Measurements from ENCODE around the gene PCBP3. TPM values are rescaled to one million over a fixed set of nuclear protein-coding genes. Genes with fewer than 3 reads are reported as not detected.

Gene PCBP3
- total and polyA plus RNA-seq, 10 of the 15 experiments (the other 5 are each of a cell fraction or from before 2014, with no cell fraction given) = 0.09 to 1.3 (median 0.46) TPM; not detected in 3

DNA sequence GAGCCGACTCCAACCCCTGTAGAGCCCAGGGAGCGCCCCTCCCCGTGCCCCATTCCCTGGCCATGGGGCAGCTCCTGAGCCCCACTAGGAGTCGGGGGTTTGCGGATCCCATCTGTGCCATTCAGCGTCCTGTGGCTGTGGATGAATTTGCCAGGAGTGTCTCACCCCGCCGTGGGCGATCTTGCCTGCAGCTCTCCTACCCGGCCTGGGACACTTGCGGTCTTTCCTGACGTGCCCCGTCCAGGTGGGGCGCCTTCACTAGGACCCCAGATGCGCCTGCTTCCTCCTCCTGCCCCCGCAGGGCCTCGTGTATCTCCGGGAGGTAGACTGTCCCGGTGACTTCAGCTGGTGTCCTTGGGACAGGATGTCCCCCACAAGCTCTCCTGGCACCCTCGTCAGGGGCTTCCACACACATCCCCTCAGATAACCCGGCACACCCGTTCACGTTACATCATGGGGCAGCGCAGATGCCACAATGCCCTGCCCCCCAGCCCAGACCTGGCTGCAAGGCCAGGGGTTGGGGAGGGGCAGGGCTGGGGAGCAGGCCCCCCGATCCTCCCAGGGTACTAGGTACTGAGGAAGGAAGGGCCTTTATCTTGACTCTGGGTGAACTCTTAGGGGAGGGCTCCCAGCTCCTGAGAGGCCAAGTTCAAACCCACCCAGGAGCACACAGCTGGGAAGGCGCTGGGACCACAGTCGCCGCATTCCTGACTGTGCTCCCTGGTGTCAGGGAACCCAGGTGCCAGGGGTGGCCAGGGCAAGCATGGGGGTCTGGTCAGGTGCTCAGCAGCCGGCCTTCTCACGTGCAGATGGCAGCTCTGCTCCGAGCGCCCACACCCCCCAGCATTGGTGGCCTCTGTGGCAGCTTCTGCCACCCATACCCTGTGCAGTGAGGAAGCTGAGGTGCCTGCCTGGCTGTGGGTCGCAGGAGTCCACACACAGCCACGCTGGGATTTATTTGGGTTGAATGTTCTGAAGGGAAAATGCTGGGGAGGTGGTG is 284.6 kb downstream of the PCBP3 start:
- Histone ChIP-seq H2AFZ (ENCODE audit: control insufficient read depth, low read depth, low read length) (no peak overlapping the region), H3K4me2 (ENCODE audit: control insufficient read depth, insufficient read depth) (no peak overlapping the region), H3K27me3 (replicated peaks in 1 of 2; ENCODE audit: control insufficient read depth in 2 of 2, insufficient read depth in 2 of 2, low read length in 1 of 2) (no peaks in the 10 kb centered on the region; a peak in 1 of 4 replicates), H3K79me2 (ENCODE audit: control insufficient read depth, insufficient read depth, low read length) (no peaks in the 10 kb centered on the region), H3K4me3 (no peak overlapping the region), H4K20me1 (ENCODE audit: control insufficient read depth, insufficient read depth) (no peaks in the 10 kb centered on the region), H3K27ac (ENCODE audit: control insufficient read depth, insufficient read depth) (no peak overlapping the region), H3K9me3 (replicated peaks; ENCODE audit: control insufficient read depth, insufficient read depth, low read length) (no peaks in the 10 kb centered on the region; the same call in 2 of the 3 replicates), H3K36me3 (ENCODE audit: control insufficient read depth in 2 of 2, insufficient read depth in 2 of 2, low read length in 1 of 2) (no peaks in the 10 kb centered on the region), H3K9ac (ENCODE audit: control insufficient read depth, insufficient read depth, low read length) (no peak overlapping the region), H3K4me1 (ENCODE audit: control insufficient read depth, insufficient read depth, low read length) (no peaks in the 10 kb centered on the region)
- ATAC-seq (no peak), FAIRE-seq (no peak), DNase-seq (ENCODE audit: low read depth, low spot score) (no peak)
- WGBS (ENCODE audit: insufficient coverage, insufficient replicate concordance, low lambda C conversion rate, missing lambda C conversion rate) = 46% methylated on average over 34 of the region's 34 CpGs
- SMC1A ChIA-PET (ENCODE audit: uncharacterized antibody, unreplicated experiment) = no interaction called here
- in situ Hi-C loops (cut with MboI) (no loop called here), intact Hi-C loops (cut with micrococcal nuclease; ENCODE audit: unreplicated experiment) (no loop called here)
- POLR2A ChIA-PET = no interaction called here
- TF ChIP-seq NR2C1 (IDR thresholded peaks at IDR 0.05) (no peak), POLR2A (IDR thresholded peaks at IDR 0.05; ENCODE audit: low read depth, low read length) (no peak), JUNB (IDR thresholded peaks at IDR 0.05) (no peak)
- TF ChIP-seq, protein P1, sequence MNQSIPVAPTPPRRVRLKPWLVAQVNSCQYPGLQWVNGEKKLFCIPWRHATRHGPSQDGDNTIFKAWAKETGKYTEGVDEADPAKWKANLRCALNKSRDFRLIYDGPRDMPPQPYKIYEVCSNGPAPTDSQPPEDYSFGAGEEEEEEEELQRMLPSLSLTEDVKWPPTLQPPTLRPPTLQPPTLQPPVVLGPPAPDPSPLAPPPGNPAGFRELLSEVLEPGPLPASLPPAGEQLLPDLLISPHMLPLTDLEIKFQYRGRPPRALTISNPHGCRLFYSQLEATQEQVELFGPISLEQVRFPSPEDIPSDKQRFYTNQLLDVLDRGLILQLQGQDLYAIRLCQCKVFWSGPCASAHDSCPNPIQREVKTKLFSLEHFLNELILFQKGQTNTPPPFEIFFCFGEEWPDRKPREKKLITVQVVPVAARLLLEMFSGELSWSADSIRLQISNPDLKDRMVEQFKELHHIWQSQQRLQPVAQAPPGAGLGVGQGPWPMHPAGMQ (IDR thresholded peaks at IDR 0.05; ENCODE audit: borderline replicate concordance) = no peak
- CTCF ChIA-PET = no interaction called here
- BruUV-seq (replicated peaks) = no TSS peak
- RAD21 ChIA-PET (ENCODE audit: unreplicated experiment) = no interaction called here

GRCh38 chr21:45929449-45929848 is 285.9 kb downstream of the PCBP3 start:
- no peaks in the 10 kb centered on the region for H4K20me1 ChIP-seq (ENCODE audit: control insufficient read depth, insufficient read depth)
- no peaks in the 10 kb centered on the region for H3K79me2 ChIP-seq (ENCODE audit: control insufficient read depth, insufficient read depth, low read length)
- no peak overlapping the region for H3K27ac ChIP-seq (ENCODE audit: control insufficient read depth, insufficient read depth)
- H3K4me3 ChIP-seq = no peak overlapping the region
- H2AFZ ChIP-seq (ENCODE audit: control insufficient read depth, low read depth, low read length) = no peak overlapping the region
- TF ChIP-seq ELK1 (IDR thresholded peaks at IDR 0.05; ENCODE audit: low read depth, low read length) = no peak
- no peak for TF ChIP-seq IKZF1 (conservative IDR thresholded peaks at IDR 0.05)
- TF ChIP-seq POU2F2 (IDR thresholded peaks at IDR 0.05; ENCODE audit: borderline replicate concordance, low read depth, low read length) = no peak
- TF ChIP-seq, protein P2, sequence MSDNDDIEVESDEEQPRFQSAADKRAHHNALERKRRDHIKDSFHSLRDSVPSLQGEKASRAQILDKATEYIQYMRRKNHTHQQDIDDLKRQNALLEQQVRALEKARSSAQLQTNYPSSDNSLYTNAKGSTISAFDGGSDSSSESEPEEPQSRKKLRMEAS (IDR thresholded peaks at IDR 0.05; ENCODE audit: low read depth, low read length) = no peak
- no peak for TF ChIP-seq CHD2 (IDR thresholded peaks at IDR 0.05; ENCODE audit: borderline replicate concordance, low read depth, low read length)
- TF ChIP-seq CBFB (IDR thresholded peaks at IDR 0.05; ENCODE audit: low read depth) = no peak
- no peak for TF ChIP-seq BMI1 (IDR thresholded peaks at IDR 0.05; ENCODE audit: borderline replicate concordance)
- H3K27me3 ChIP-seq (replicated peaks in 1 of 2; ENCODE audit: control insufficient read depth in 2 of 2, insufficient read depth in 2 of 2, low read length in 1 of 2) = no peaks in the 10 kb centered on the region; a peak in 1 of 4 replicates
- H3K36me3 ChIP-seq (ENCODE audit: control insufficient read depth in 2 of 2, insufficient read depth in 2 of 2, low read length in 1 of 2) = no peaks in the 10 kb centered on the region
- no peak for ATAC-seq
- SMC1A ChIA-PET (ENCODE audit: uncharacterized antibody, unreplicated experiment) = no interaction called here
- RAD21 ChIA-PET (ENCODE audit: unreplicated experiment) = no interaction called here
- CTCF ChIA-PET = no interaction called here
- no peak overlapping the region for H3K4me2 ChIP-seq (ENCODE audit: control insufficient read depth, insufficient read depth)
- no peak overlapping the region for H3K9ac ChIP-seq (ENCODE audit: control insufficient read depth, insufficient read depth, low read length)
- POLR2A ChIA-PET = no interaction called here
- in situ Hi-C loops (cut with MboI) = no loop called here
- H3K4me1 ChIP-seq (ENCODE audit: control insufficient read depth, insufficient read depth, low read length) = no peaks in the 10 kb centered on the region
- intact Hi-C loops (cut with micrococcal nuclease; ENCODE audit: unreplicated experiment) = no loop called here
- BruUV-seq (replicated peaks) = no TSS peak
- DNase-seq (ENCODE audit: low read depth, low spot score) = no peak
- no peaks in the 10 kb centered on the region; the same call in 2 of the 3 replicates for H3K9me3 ChIP-seq (replicated peaks; ENCODE audit: control insufficient read depth, insufficient read depth, low read length)
- 63% methylated on average over 11 of the region's 11 CpGs for WGBS (ENCODE audit: insufficient coverage, insufficient replicate concordance, low lambda C conversion rate, missing lambda C conversion rate)
- no peak for FAIRE-seq

Measured in GM12878 (cell line).